Activated CD8-positive, alpha-beta memory T cell treated with anti-CD3 and anti-CD28 coated beads, Interleukin-2, amount 50 U/mL, for 1 hour (primary cell): ENCODE data around the gene TMEM235.

Source experiments
- DNase-seq: peaks from one replicate; pipeline ENCODE4 v3.0.0-alpha.2; 2020; ENCODE audit errors: extremely low read depth

Gene TMEM235

GRCh38 chr17:78230996-78231935, at the start of gene TMEM235:
TMEM235 (plus strand) TSS chr17:78231631; CDS start chr17:78232024, 393 bp downstream.
- no peak for DNase-seq

GRCh38 chr17:78182504-78182903, 48.9 kb upstream of the TMEM235 start:
- no peak for DNase-seq

- no peak for DNase-seq
Measured at GRCh38 chr17:78183916-78184315, 47.5 kb upstream of the TMEM235 start.

- no peak for DNase-seq
Measured at GRCh38 chr17:78184351-78184750, 47.1 kb upstream of the TMEM235 start.

- no peak for DNase-seq
Measured at GRCh38 chr17:78184868-78185267, 46.6 kb upstream of the TMEM235 start.

GRCh38 chr17:78185981-78186691, 45.3 kb upstream of the TMEM235 start:
- DNase-seq: no peak

- peak; percentile 20 for DNase-seq
Measured at GRCh38 chr17:78186692-78187595, 44.5 kb upstream of the TMEM235 start, which contains the start of the genes AFMID and TK1. AFMID (plus strand) TSS chr17:78187362; CDS start chr17:78187371, 9 bp downstream. TK1 (minus strand) TSS chr17:78187052; CDS start chr17:78186994, 58 bp downstream.

- no peak for DNase-seq
Measured at GRCh38 chr17:78196716-78197115, 34.7 kb upstream of the TMEM235 start.

GRCh38 chr17:78197147-78197832, 34.1 kb upstream of the TMEM235 start:
- no peak for DNase-seq

- DNase-seq: no peak
Measured at GRCh38 chr17:78200451-78200850, 31.0 kb upstream of the TMEM235 start.

- DNase-seq: no peak
Measured at GRCh38 chr17:78202666-78203065, 28.8 kb upstream of the TMEM235 start.

- no peak for DNase-seq
Measured at GRCh38 chr17:78204387-78205123, 26.9 kb upstream of the TMEM235 start.

GRCh38 chr17:78205124-78205775, 26.2 kb upstream of the TMEM235 start:
- DNase-seq: no peak

- DNase-seq: no peak
Measured at GRCh38 chr17:78206298-78206697, 25.1 kb upstream of the TMEM235 start.

- no peak for DNase-seq
Measured at GRCh38 chr17:78208486-78208885, 22.9 kb upstream of the TMEM235 start.

- no peak for DNase-seq
Measured at GRCh38 chr17:78210111-78210510, 21.3 kb upstream of the TMEM235 start.

- no peak for DNase-seq
Measured at GRCh38 chr17:78211032-78211431, 20.4 kb upstream of the TMEM235 start.

- DNase-seq: peak; percentile 65
Measured at GRCh38 chr17:78214016-78214705, 17.3 kb upstream of the TMEM235 start, which contains the start of gene BIRC5. BIRC5 (plus strand) TSS chr17:78214253; CDS start chr17:78214317, 64 bp downstream.

- no peak for DNase-seq
Measured at GRCh38 chr17:78214706-78215061, 16.7 kb upstream of the TMEM235 start.
